Ammon's horn (tissue), 1 donor: ENCODE measurements around the gene DYSF.

Source experiments
- DNase-seq: peaks from one replicate; pipeline ENCODE4 v3.0.0-alpha.2; 2016; ENCODE audit warnings: low spot score

The DYSF gene

GRCh38 chr2:71602581-71602980 is 149.2 kb downstream of the DYSF start:
- DNase-seq, result no peak

DNA sequence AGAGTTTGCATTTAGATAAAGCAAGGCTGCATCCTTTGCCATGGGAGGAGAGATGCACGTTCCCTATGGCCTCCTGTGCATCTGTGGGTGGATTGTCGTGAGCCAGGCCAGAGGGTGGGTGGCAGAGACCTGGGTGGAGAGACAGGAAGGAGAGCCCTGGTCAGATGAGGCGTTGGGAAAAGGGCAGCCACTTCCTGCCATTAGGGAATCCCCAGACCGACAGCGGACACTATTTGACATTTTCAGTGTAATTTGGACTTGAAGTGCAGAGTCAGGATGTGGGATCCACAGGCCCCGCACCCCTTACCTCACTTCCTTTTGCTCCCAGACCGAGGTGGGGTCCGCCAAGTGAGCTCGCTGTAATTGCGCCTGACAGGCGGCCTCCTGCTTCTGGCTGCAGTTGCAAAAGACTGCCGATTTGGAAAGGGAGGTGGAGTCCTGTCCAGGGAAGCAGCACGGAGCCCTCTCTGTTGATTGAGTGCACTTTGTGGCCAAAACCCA is 150.0 kb downstream of the DYSF start:
- DNase-seq, result no peak

DNA sequence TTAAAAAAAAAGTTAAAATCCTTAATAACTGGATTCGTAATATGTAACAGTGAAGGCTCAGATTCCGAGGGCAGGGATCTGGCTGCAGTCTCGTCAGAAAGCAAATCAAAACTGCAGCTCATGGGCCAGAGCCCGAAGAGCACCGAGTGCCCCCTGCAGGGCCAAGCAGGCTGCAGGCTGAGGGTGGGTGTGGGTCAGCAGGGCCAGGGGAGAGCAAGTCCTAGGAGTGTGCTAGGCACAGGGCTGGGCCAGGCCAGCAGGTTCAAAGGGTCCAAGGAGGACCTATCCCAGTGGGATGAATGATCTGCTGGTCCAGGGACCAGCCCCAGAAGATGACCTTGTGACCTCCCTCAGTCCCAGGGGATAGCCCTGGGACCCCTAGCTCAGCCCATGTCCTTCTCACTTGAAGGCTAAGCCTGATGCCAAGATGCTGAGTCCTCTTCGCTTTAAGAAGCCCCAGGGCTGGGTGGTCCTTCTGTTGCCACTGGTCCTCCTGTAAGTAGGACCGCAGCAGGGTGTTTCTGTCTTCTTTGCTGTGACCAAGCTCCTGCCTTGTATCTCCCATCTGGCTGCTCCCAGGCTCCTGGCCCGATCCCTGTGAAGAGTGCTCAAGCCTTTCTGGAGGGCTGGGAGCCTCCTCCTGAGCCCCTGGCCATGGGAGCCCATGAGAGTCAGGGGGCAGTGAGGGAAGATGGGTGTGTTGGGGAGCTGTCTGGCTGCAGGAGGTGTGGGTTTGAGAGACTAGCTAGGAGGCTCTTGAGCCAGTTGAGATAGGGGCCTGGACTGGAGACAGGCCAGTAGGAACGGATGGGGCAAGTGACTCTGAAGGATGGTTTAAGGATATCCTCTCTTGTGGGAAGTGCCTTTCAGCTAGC is 150.7 kb downstream of the DYSF start:
- no peak for DNase-seq

DNA sequence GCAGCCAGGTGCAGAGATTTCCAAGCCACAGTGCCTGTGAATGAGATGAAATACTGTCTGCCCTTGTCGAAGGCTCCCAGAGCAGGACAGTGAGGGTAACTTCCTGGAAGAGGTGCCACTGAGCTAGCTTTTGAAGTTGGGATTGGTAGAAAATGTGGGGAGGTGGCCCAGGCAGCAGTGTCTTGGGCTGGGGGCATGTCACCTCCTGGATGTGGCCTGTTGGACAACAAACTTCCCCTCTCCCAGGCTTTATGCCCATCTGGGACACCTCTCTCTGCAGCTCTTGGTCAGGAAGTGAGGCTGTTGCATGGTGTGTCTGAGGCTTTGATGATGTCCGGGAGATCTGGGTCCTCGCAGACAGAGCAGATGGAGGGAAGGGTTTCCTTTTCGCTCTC is 151.4 kb downstream of the DYSF start:
- no peak for DNase-seq

GRCh38 chr2:71605173-71605641 is 151.8 kb downstream of the DYSF start:
- DNase-seq, result no peak

DNA sequence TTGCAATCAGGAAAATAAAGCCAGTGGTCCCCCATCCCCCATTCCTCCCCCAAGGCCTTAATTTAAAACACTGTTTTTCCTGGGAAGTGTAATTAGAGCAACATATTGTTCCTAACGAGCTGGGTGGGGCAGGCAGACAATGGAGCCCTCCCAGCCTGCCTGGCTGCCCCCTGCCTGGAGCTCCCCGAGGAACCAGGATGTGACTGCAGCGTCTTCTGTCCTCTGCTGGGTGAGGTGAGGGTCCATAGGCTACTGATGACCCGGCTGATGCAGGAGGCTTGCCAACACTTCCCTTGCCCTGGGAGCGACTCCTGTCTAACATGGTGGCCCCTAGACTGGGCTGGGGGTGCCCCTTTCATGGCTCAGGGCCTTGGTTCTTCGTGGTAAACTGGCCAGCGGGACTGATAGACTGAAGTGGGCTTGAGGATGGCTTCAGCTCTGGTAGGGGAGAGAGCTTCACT is 152.4 kb downstream of the DYSF start:
- DNase-seq, result no peak

GRCh38 chr2:71606244-71606643 is 152.9 kb downstream of the DYSF start:
- no peak for DNase-seq

GRCh38 chr2:71607151-71607889 is 154.0 kb downstream of the DYSF start:
- DNase-seq, result no peak

- no peak for DNase-seq
Observed at GRCh38 chr2:71608034-71608433, 154.7 kb downstream of the DYSF start.

DNA sequence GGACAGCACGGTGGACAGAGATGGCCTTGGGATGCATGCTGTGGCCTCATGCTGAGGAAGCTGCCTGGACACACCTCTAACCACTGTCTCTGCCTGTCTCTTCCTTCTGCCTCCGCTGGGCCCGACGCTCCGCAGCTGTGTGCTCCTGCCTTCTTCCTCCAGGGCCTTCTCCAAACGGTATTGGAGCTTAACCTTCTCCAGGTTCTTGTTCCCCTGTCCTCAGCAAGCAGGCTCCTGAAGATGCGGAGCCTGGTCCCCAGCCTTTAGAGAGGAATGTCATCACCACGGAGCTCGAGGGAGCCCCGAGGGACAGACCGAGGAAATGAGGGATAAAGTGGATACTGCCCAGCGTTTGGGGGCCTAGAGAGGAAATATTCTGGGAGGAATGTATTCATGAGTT is 155.1 kb downstream of the DYSF start:
- DNase-seq, result no peak

DNA sequence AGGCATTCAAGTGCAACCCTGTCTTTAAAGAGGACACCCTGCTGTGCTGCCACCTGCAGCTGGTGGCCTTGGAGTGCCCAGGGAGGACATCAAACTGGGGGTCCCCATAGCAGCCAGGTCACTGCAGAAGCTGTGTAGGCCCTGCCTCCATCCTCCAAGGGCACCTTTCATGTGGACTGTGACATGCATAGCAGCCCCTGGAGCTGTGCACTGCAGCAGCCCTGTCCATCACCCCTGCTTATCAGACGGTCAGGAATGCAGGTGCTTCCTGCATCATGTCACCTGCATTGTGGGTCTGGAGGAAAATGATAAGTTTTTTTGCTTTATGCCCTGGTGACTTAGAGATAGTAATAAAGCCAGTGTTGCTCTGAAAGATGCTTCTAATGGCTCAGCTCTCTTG is 155.7 kb downstream of the DYSF start:
- no peak for DNase-seq

- DNase-seq, result no peak
Observed at GRCh38 chr2:71609441-71609840, 156.1 kb downstream of the DYSF start.

DNA sequence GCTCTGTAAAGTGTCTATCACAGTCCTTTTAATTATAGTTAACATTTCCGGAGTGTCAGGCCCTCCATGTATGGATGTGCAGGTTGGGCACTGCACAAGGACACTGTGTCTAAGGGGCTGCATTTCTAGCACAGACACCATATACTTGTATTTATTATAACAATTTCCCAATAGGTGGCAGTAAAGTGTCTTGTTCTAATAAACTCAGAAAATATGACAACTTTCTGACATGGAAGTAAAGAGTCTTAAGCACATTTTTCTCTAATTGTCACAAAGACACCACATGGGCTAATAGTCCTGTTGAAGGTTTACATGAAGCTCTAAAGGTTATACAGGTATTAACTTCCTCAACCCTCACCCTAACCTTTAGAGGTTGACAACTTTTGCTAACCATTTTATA is 156.6 kb downstream of the DYSF start:
- no peak for DNase-seq

DNA sequence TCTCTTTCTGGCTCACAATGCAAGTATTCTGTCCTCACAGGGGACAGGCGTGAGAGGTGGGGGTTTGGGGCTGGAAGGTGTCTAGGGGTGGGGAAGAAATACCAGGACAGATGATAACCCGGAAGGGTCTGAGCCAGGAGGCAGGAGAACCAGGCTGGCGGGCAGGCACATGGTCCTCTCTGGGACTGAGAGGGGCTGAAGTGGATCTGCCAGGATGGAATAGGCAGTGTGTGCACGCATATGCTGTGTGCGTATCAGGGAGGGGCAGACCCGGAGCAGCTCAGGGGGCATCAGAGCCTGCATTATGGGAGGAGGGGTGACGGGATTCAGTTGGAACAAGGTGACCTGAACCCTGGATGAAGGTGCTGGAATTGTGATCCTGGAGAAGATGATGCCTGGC is 157.3 kb downstream of the DYSF start:
- DNase-seq, result no peak

- DNase-seq, result no peak
Observed at GRCh38 chr2:71611247-71611646, 157.9 kb downstream of the DYSF start.

DNA sequence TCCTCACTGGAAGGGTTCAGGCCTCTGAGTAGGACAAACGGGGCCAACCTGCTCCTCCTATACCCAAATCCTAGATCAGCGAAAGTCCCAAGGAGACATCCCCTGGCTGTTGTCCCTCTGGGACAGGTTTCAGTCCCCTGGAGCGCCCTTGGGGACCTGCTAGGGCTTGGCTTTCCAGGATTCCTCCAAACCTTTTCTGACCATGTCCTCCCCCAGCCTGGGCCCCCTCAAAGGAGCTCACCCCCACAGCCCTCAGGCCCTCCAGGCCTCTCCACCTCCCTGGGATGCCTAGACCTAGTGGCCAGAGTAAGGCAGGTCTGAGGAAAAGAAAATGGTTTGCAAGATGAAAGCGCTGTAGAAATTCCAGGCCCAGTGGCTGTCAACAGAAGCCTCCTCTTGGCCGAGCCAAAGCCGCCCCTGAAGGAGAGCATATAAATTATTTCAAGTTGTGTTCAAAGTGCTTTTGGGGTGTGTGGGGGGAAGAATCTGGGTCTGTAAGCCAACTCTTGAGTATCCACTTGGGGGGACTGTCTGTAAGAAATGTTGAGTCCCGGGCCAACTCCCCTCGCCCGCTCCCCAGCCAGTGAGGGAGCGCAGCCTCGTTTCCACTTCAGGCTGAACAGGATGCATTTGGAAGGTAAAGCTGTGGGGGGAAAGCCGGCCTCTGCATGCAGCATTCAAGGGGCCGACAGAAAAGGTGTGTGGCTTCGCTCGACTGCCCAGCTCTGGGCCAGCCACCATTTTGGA is 158.6 kb downstream of the DYSF start:
- DNase-seq, result no peak

GRCh38 chr2:71612581-71613402 is 159.4 kb downstream of the DYSF start:
- no peak for DNase-seq

DNA sequence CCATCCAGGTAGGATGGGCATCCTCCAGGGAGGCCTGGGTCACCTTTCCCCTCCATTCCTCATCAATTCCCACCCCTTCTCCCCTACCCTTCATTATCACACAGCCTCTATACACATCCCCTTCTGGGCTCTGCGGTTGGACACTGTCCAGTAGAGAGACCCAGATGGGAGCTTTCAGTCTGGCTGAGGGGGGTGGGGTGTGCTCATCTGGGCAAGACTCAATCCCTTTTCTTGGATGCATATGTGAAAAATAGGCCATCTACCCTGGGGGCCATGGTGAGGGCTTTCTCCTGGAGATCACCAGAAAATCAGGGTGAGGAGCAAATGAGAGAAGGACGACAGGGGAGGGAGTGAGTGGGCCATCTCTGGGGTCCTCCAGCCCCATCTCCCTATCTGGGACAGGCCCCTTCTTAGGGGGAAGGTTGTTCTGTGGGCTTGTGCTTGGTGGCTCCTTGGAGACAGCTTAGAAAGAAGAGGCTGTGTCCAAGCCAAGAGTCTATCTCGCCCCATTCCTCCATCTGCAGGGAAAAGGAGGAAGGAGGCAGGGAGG is 160.1 kb downstream of the DYSF start:
- DNase-seq, result no peak

GRCh38 chr2:71613953-71614925 is 160.9 kb downstream of the DYSF start:
- no peak for DNase-seq
